Lung (tissue), 12 donors: ENCODE measurements around the gene ETV3. TPM values are rescaled to one million over a fixed set of nuclear protein-coding genes. Genes with fewer than 3 reads are reported as not detected.
A peak's percentile ranks its signal among the peaks of the same experiment; 100 is the strongest.

Source experiments
- ATAC-seq: fragments of 200-7000 bp; cut with Tn5 transposase; one replicate; pipeline ENCODE4 v1.9.1; 2020; ENCODE audit warnings: moderate number of reproducible peaks; ENCODE audit not compliant: insufficient read depth, low FRiP score
- DNase-seq, 3 donors: peaks; one replicate each; pipeline ENCODE4 v3.0.0-alpha.2; 2013 to 2017
- H3K27ac ChIP-seq, 2 donors: one replicate each; pipeline ENCODE4 v1.5.1; 2013; ENCODE audit warnings: mild to moderate bottlenecking in 2 of 2, moderate library complexity in 2 of 2, control low read depth in 1 of 2, inconsistent platforms in 1 of 2, low read depth in 1 of 2, low read length in 1 of 2
- H3K27me3 ChIP-seq, 3 donors: one replicate each; pipeline ENCODE4 v1.5.1; 2013; ENCODE audit warnings: low read length in 2 of 3; ENCODE audit not compliant: control insufficient read depth in 3 of 3, insufficient read depth in 3 of 3
- H3K36me3 ChIP-seq, 4 donors: one replicate each; pipeline ENCODE4 v1.5.1; 2013; ENCODE audit warnings: low read length in 4 of 4, mild to moderate bottlenecking in 1 of 4, moderate library complexity in 1 of 4; ENCODE audit not compliant: control insufficient read depth in 4 of 4, insufficient read depth in 4 of 4
- H3K4me1 ChIP-seq, 5 donors: one replicate each; pipeline ENCODE4 v1.5.1; 2013; ENCODE audit warnings: low read length in 5 of 5, mild to moderate bottlenecking in 2 of 5, moderate library complexity in 1 of 5; ENCODE audit not compliant: control insufficient read depth in 5 of 5, insufficient read depth in 5 of 5
- H3K4me3 ChIP-seq: one replicate; pipeline ENCODE4 v1.5.1; 2013; ENCODE audit warnings: mild to moderate bottlenecking, control low read depth, moderate library complexity
- H3K9ac ChIP-seq, 2 donors: one replicate each; pipeline ENCODE4 v1.5.1; 2013; ENCODE audit warnings: low read length in 2 of 2, control low read depth in 1 of 2; ENCODE audit not compliant: insufficient read depth in 1 of 2
- H3K9me3 ChIP-seq, 4 donors: one replicate each; pipeline ENCODE4 v1.5.1; 2013; ENCODE audit warnings: low read length in 3 of 4, mild to moderate bottlenecking in 1 of 4, moderate library complexity in 1 of 4; ENCODE audit not compliant: control insufficient read depth in 4 of 4, insufficient read depth in 3 of 4
- WGBS, 2 donors: extraction: QIAGEN DNeasy Blood & Tissue Kit; methylation state at CpG; one replicate each; pipeline ENCODE4 v1.1.7; 2013; 5-methylcytosine and 5-hydroxymethylcytosine counted together
- polyA plus RNA-seq, 2 donors: library from polyadenylated mRNA; stranded (reverse); fragments of 200-250 nt; gene quantifications; one replicate each; pipeline ENCODE4 v1.2.1, GENCODE V29; 2013
- total RNA-seq, 2 donors: library from RNA; depleted of rRNA in 1 of 2; stranded (reverse); fragments of >200 nt in 1 of 2; gene quantifications; one replicate each; pipeline ENCODE4 v1.2.1, GENCODE V29; 2014 to 2021
- TF ChIP-seq, protein P1 (sequence below): IDR thresholded peaks from 2 replicates; pipeline ENCODE4 v1.5.1; 2012; ENCODE audit warnings: mild to moderate bottlenecking; ENCODE audit errors: control extremely low read depth, extremely low read depth
- donor health status: control.
- donor health status: control.
- donor health status: Bipolar disorder and iron deficiency.
- donor health status: healthy.
- donor health status: DM: yes; HTN: yes; CAD: no.

ETV3 gene
- total and polyA plus RNA-seq, 4 donors, result 7.9 to 31.5 (median 19.3) TPM

DNA sequence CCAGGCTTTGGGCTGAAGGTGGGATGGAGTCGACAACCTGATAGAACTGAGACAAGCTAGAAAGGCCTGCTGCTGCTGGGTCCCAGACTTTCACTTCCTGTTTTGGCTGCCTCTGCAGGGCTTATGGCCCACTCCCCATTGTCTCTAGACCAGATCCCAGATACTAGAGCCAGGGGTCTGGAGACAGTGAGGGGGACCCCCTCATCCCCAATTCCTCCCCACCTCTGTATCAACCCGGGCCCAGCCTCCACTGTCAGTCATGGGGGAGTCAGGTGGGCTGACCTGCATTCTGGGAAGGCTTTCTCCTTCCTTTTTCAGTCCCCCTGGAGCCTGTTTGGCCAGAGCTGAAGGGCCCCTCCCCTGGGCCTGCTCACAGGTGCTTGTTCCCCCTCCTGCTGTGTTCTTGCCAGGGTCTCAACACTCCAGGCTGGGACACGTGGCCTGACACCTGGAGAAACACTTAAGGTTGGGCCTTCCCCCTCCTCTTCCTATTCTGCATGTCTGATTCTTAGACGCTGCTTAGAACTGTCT, 20.6 kb downstream of the ETV3 start:
- Histone ChIP-seq H3K9me3 (no peaks in the 10 kb centered on the region), H3K27ac (no peak overlapping the region), H3K36me3 (peaks cover 0 to 5% (median under 1%) of the 10 kb centered on the region in 4 donors), H3K4me3 (no peak overlapping the region), H3K27me3 (peaks cover 0 to 2% (median 0%) of the 10 kb centered on the region in 3 donors), H3K9ac (no peak overlapping the region), H3K4me1 (peaks cover 0 to 3% (median 0%) of the 10 kb centered on the region in 5 donors)
- WGBS, 2 donors, result 52 to 62% methylated on average over 4 of the region's 4 CpGs
- ATAC-seq (no peak), DNase-seq (peak; percentile 27 to 53 (median 37))
- TF ChIP-seq, protein P1, sequence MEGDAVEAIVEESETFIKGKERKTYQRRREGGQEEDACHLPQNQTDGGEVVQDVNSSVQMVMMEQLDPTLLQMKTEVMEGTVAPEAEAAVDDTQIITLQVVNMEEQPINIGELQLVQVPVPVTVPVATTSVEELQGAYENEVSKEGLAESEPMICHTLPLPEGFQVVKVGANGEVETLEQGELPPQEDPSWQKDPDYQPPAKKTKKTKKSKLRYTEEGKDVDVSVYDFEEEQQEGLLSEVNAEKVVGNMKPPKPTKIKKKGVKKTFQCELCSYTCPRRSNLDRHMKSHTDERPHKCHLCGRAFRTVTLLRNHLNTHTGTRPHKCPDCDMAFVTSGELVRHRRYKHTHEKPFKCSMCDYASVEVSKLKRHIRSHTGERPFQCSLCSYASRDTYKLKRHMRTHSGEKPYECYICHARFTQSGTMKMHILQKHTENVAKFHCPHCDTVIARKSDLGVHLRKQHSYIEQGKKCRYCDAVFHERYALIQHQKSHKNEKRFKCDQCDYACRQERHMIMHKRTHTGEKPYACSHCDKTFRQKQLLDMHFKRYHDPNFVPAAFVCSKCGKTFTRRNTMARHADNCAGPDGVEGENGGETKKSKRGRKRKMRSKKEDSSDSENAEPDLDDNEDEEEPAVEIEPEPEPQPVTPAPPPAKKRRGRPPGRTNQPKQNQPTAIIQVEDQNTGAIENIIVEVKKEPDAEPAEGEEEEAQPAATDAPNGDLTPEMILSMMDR, result no peak

- H3K9me3 ChIP-seq, result no peaks in the 10 kb centered on the region
- H3K27ac ChIP-seq, result no peak overlapping the region
- DNase-seq (no peak), ATAC-seq (no peak)
- TF ChIP-seq, protein P1, result no peak
- peaks cover 0 to 3% (median 0%) of the 10 kb centered on the region in 5 donors for H3K4me1 ChIP-seq
- H3K36me3 ChIP-seq, result peaks cover 0 to 3% (median 0%) of the 10 kb centered on the region in 4 donors
- no peak overlapping the region for H3K9ac ChIP-seq
- H3K4me3 ChIP-seq, result no peak overlapping the region
- peaks cover 0 to 11% (median 5%) of the 10 kb centered on the region in 3 donors for H3K27me3 ChIP-seq
Observed at GRCh38 chr1:157116737-157117103, 21.5 kb downstream of the ETV3 start.

- Histone ChIP-seq H3K9me3 (no peaks in the 10 kb centered on the region), H3K4me3 (no peak overlapping the region), H3K9ac (no peak overlapping the region), H3K4me1 (peaks cover 0 to 3% (median 0%) of the 10 kb centered on the region in 5 donors), H3K27ac (no peak overlapping the region), H3K27me3 (peaks cover 0 to 13% (median 5%) of the 10 kb centered on the region in 3 donors), H3K36me3 (peaks cover 0 to 3% (median 0%) of the 10 kb centered on the region in 4 donors)
- ATAC-seq (no peak), DNase-seq (no peak)
- 77 to 84% methylated on average over 16 of the region's 16 CpGs for WGBS, 2 donors
- TF ChIP-seq, protein P1, result no peak
Observed at GRCh38 chr1:157115851-157116736, 22.1 kb downstream of the ETV3 start.
